BLaER1 treated with 17β-estradiol and CSF1 and Interleukin-3, amounts not matched to agents 10 nM and 100 nM (cell line): ENCODE results near the gene TGFB2.

Experiments used
- H3K27ac ChIP-seq, 11 experiments: shearing (Covaris generic); formaldehyde crosslinking; 2 replicates each; pipeline ENCODE4 v1.8.1; 2022
- H3K27me3 ChIP-seq, 11 experiments: shearing (Covaris generic); formaldehyde crosslinking; 2 replicates each; pipeline ENCODE4 v1.8.1; 2022
- H3K36me3 ChIP-seq, 11 experiments: shearing (Covaris generic); formaldehyde crosslinking; 2 replicates each; pipeline ENCODE4 v1.8.1; 2022
- H3K4me1 ChIP-seq, 10 experiments: shearing (Covaris generic); formaldehyde crosslinking; 2 replicates each; pipeline ENCODE4 v1.8.1; 2022
- H3K4me2 ChIP-seq, 11 experiments: shearing (Covaris generic); formaldehyde crosslinking; 2 replicates each; pipeline ENCODE4 v1.8.1; 2022
- H3K4me3 ChIP-seq, 10 experiments: shearing (Covaris generic); formaldehyde crosslinking; 2 replicates each; pipeline ENCODE4 v1.8.1; 2022
- H3K9ac ChIP-seq, 11 experiments: shearing (Covaris generic); formaldehyde crosslinking; 2 replicates each; pipeline ENCODE4 v1.8.1; 2022
- H3K9me3 ChIP-seq, 11 experiments: shearing (Covaris generic); formaldehyde crosslinking; replicated peaks in 1 of 11; 2 replicates each; pipeline ENCODE4 v1.8.1; 2022
- H4K20me1 ChIP-seq, 11 experiments: shearing (Covaris generic); formaldehyde crosslinking; 2 replicates each; pipeline ENCODE4 v1.8.1; 2022
- Cebpa-rat ChIP-seq, 11 experiments: shearing (Covaris generic); IDR thresholded peaks; 2 replicates each; pipeline ENCODE4 v1.8.1; 2022

TGFB2 gene

DNA sequence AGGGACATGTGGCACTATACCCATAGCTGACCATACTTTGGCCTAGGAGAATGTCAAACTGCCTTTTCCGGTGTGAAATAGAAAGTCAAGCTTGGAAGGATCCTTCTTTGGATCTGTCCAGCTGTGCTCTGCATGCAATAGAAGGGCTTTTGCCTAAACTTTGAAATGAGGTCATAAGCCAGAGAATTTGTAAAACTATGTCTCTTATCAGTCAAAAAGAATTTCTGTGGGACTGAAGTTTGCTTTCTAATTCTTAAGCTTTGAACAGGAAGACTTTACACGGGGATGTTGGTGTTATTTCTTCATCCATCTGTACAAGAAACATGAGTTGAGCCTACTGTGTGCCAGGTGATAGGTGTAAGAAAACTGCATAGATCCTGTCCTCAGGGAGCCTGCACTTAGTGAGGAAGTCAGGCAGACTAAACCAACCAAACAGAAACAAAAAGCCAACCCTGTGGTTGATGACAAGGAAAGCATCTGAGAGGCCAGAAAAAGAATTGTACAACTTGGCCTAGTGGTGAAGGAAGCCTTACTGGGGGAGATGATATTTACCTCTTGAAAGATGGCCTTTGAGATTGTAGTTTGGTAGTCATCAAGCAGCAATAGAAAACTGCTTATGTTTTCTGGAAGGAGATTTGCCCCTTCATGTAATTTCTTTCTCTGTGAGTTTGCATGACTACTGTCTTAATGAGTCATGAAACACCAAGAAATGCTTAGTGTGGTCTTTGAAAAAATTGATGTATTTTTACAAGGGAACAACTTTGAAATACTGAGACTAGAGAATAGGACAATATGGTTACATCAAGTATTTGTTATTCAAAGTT is 24.8 kb downstream of the TGFB2 start:
- Histone ChIP-seq H3K4me2 (no peak overlapping the region), H3K4me1 (peaks cover 0 to 15% (median 2%) of the 10 kb centered on the region in 10 experiments; a peak in 6 of 20 replicates), H3K27ac (no peak overlapping the region), H3K9me3 (no peaks in the 10 kb centered on the region), H3K9ac (no peak overlapping the region), H4K20me1 (peaks cover 0 to 42% (median 0%) of the 10 kb centered on the region in 11 experiments; a peak in 3 of 22 replicates), H3K36me3 (no peaks in the 10 kb centered on the region), H3K4me3 (no peak overlapping the region), H3K27me3 (peaks cover 0 to 99% (median 0%) of the 10 kb centered on the region in 11 experiments; a peak in 9 of 22 replicates)
- TF ChIP-seq Cebpa-rat (IDR thresholded peaks at IDR 0.05): no peak

DNA sequence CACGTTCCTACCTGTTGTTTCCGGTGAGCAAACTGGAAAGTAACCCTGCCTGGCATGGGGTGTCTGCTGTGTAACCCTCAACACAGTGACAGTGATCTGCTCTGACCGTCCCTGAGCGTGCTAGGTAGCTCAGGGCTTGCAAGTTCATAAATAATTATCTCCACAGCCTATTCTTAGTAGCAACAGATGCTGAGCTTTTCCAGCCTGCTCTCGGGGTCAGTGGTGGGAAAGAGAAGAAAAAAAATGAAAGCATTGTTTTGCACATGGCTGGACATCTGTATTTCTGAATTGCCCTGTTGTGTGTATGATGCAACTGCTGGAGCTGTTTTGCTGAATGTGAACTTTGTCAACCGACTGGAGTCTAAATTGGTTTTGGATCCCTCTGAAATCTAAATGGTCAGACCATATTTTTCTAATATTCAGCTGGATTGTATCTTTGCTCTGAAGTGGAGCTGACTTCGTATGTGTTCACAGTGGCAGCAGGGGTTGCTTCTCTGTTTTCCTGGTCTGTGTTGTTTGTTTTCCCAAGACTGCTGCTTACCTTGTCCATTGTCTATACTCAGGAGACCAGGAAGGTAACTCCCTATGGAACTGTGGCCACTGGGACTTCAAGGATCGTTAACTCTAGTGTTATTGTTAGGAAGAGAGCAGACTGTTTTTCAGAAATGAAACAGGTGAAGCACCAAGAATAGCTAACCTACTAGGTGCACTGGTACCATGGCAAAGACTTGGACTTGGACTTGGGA is 27.0 kb downstream of the TGFB2 start:
- H3K36me3 ChIP-seq: no peaks in the 10 kb centered on the region
- H3K9me3 ChIP-seq: no peaks in the 10 kb centered on the region
- no peak overlapping the region for H3K27ac ChIP-seq
- no peak overlapping the region for H3K4me2 ChIP-seq
- no peak overlapping the region for H3K9ac ChIP-seq
- H3K4me1 ChIP-seq: peaks cover 4 to 13% (median 7%) of the 10 kb centered on the region in 10 experiments; a peak in 19 of 20 replicates
- no peak for TF ChIP-seq Cebpa-rat (IDR thresholded peaks at IDR 0.05)
- peaks cover 0 to 99% (median 0%) of the 10 kb centered on the region in 11 experiments; a peak in 9 of 22 replicates for H3K27me3 ChIP-seq
- no peak overlapping the region for H3K4me3 ChIP-seq
- H4K20me1 ChIP-seq: peaks cover 0 to 44% (median 0%) of the 10 kb centered on the region in 11 experiments; a peak in 5 of 22 replicates

DNA sequence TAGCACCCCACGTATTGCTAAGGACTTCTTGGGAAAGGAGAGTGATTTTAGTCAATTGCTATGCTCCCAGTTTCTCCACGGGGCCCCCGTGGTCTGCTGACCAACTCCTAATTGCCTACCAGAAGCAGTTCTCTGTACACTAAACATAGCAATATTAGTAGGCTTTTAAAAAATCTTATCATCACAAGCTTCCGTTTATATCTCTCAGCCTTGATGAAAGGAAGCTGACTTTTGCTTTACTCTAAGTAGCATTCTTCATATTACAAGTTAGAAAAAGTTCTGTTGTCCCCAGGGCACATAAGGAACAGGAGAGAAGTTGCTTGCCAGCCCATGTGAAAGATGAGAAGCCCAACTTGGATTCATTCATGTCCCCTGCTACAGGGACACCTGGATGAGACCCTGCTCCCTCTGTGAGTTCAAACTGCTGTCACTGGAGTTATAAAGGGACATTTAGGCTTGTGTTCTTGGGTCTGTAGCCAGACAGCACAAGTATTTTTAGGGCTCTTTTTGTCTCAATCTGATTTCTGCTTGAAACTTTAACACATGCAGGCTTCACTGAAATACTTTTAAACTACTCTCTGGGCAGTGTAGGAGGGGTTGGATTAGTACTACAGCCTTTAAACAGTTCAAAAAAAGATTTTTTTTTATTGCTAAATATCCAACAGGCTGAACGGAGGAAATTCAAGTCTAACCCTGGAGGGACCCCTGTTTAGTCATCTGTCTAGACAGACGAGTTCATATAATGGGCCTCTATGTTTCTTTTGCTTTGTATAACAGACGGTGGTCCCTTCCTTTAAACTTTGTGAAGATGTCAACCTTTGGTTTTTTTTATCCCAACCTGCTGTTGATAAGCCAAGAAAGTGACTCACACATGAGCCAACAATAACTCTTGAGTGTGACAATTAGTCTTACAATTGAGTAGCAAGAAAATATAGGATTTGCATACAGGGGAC is 29.5 kb downstream of the TGFB2 start:
- Histone ChIP-seq H3K4me2 (no peak overlapping the region), H3K27me3 (peaks cover 0 to 98% (median 0%) of the 10 kb centered on the region in 11 experiments; a peak in 9 of 22 replicates), H4K20me1 (peaks cover 0 to 63% (median 0%) of the 10 kb centered on the region in 11 experiments; a peak in 7 of 22 replicates), H3K9me3 (no peaks in the 10 kb centered on the region), H3K27ac (no peak overlapping the region), H3K9ac (no peak overlapping the region), H3K4me3 (no peak overlapping the region), H3K36me3 (no peaks in the 10 kb centered on the region), H3K4me1 (peaks cover 13 to 24% (median 17%) of the 10 kb centered on the region in 10 experiments)
- no peak for TF ChIP-seq Cebpa-rat (IDR thresholded peaks at IDR 0.05)

DNA sequence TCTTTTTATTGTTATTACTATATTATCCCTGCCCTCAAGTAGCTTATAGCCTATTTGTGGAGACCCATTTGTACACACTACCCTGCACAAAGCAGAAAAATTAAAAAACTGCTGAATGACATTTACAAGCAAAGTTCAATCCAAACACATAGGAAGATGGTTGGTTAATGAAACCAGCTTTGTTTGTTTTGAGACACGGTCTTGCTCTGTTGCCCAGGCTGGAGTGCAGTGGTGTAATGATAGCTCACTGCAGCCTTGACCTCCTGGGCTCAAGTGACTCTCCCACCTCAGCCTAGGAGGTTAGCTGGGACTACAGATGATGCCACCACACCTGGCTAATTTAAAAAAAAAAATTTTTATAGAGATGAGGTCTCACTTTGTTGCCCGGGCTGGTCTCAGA is 31.6 kb downstream of the TGFB2 start:
- TF ChIP-seq Cebpa-rat (IDR thresholded peaks at IDR 0.05): no peak
- H3K4me1 ChIP-seq: peaks cover 13 to 24% (median 17%) of the 10 kb centered on the region in 10 experiments
- H3K4me3 ChIP-seq: no peak overlapping the region

DNA sequence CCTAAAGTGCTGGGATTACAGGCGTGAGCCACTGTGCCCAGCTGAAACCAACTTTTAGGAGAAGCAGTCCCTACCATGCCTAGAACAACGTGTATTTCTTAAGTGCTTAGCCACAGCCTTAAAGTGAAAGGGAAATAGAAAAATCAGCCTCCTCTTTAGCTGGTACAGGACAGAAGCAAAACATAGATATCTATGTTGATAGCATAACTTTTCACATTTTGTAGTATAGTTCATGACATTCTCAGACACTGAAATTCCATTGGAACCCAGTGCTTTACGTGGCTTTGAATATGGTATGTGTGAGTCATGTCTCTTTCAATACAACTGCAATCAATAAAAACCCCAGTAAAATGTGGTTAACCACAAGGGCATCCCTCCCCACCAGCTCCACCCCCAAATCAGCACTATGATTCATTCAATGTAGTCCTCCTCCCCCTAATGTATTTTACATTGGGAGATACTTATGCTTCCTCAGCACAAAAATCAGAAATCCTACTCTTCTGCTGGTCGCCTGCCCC is 32.1 kb downstream of the TGFB2 start:
- H3K27me3 ChIP-seq: peaks cover 0 to 98% (median 0%) of the 10 kb centered on the region in 11 experiments; a peak in 10 of 22 replicates
- H3K27ac ChIP-seq: 0 out of 22 replicates have a peak overlapping the region, but pooled peaks of 1 of the 11 experiments have one; percentile 7
- no peaks in the 10 kb centered on the region for H3K9me3 ChIP-seq
- peak overlapping the region; percentile 34 to 70 (median 61) for H3K4me2 ChIP-seq
- no peak overlapping the region for H3K4me3 ChIP-seq
- no peak for TF ChIP-seq Cebpa-rat (IDR thresholded peaks at IDR 0.05)
- no peaks in the 10 kb centered on the region for H3K36me3 ChIP-seq
- peaks cover 13 to 21% (median 17%) of the 10 kb centered on the region in 10 experiments for H3K4me1 ChIP-seq
- H4K20me1 ChIP-seq: peaks cover 0 to 62% (median 0%) of the 10 kb centered on the region in 11 experiments; a peak in 7 of 22 replicates
- no peak overlapping the region for H3K9ac ChIP-seq

More for the DNA sequence above, 31.6 kb downstream of the TGFB2 start:
- Histone ChIP-seq H3K27me3 (peaks cover 0 to 98% (median 0%) of the 10 kb centered on the region in 11 experiments; a peak in 10 of 22 replicates), H3K9me3 (no peaks in the 10 kb centered on the region), H4K20me1 (peaks cover 0 to 67% (median 0%) of the 10 kb centered on the region in 11 experiments; a peak in 7 of 22 replicates), H3K4me2 (peak overlapping the region; percentile 34 to 70 (median 61)), H3K27ac (0 out of 22 replicates have a peak overlapping the region, but pooled peaks of 1 of the 11 experiments have one; percentile 7), H3K36me3 (no peaks in the 10 kb centered on the region), H3K9ac (no peak overlapping the region)

DNA sequence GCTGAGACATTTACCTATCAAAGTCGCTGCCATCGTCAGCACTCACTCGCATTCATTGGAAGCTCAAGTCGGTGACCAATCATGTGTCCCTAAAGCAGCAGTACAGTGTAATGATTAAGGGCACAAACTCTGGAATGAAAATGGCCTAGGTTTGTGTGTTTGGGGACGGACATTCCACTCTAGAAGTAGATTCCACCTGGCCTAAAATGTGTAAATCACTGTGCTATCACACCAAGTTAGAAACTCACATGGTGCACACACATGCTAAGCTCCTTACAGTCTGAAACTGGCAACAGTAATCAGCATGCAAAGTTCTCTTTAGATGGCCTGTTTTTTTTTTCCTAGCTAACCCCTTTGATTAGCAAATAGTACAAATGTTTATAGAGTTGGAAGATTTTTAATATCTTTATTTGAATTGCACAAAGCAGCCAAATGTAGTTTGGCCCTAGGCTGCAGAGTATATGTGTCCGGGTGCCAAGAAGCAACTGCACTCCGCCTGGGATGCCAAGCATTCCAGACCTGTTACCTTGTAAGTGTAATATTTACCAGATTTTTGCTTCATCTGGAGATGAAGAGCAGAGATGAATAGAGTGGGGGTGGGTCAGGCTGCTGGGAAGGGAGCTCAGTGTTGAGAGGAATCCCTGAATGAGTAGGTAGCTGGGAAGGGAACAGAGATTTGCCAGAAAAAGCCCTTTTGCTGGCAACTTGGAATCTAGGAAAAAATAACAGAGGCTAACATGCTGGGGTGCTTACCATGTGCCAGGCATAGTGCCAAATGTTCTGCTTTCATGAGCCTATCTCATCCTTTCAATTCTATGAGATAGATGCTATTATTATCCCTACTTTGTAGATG is 35.2 kb downstream of the TGFB2 start:
- Histone ChIP-seq H3K4me3 (no peak overlapping the region), H3K4me1 (peaks cover 13 to 26% (median 17%) of the 10 kb centered on the region in 10 experiments), H3K9ac (no peak overlapping the region), H3K27ac (no peak overlapping the region), H3K4me2 (no peak overlapping the region), H3K36me3 (no peaks in the 10 kb centered on the region), H3K27me3 (peaks cover 0 to 99% (median 0%) of the 10 kb centered on the region in 11 experiments; a peak in 9 of 22 replicates), H4K20me1 (peaks cover 0 to 53% (median 0%) of the 10 kb centered on the region in 11 experiments; a peak in 7 of 22 replicates), H3K9me3 (no peaks in the 10 kb centered on the region)
- TF ChIP-seq Cebpa-rat (IDR thresholded peaks at IDR 0.05): no peak

DNA sequence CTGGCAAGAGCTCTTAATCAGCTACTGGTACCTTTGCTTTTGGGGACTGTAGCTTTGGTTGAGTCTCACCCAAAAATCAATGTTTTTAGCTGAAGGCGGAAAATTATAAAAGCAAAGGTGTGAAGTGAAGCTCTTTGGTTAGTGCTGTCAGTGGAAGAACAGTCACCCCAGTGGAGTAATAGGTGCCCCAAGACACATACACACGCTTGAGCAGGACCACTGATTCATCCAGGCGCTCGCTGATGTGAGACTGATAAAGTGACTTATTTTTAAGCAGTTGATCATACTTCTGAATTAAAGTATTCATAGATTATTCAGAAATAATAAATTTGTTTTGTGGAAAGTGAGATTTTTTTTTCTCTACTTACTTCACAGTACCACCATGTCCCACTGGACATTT is 37.1 kb downstream of the TGFB2 start:
- Histone ChIP-seq H3K9ac (no peak overlapping the region), H3K4me2 (no peak overlapping the region), H3K27me3 (peaks cover 0 to 100% (median 0%) of the 10 kb centered on the region in 11 experiments; a peak in 9 of 22 replicates), H3K9me3 (no peaks in the 10 kb centered on the region), H3K4me1 (peaks cover 6 to 17% (median 8%) of the 10 kb centered on the region in 10 experiments), H3K36me3 (no peaks in the 10 kb centered on the region), H3K4me3 (no peak overlapping the region), H4K20me1 (peaks cover 0 to 47% (median 0%) of the 10 kb centered on the region in 11 experiments; a peak in 5 of 22 replicates), H3K27ac (no peak overlapping the region)
- TF ChIP-seq Cebpa-rat (IDR thresholded peaks at IDR 0.05): no peak
